HL-60/S4 (cell line): ENCODE results near the gene LZTS3.
"Not testable (repeated sequence)": the region's sequence is repeated elsewhere in the genome, so short reads cannot be mapped to it uniquely, and the experiment has no call there.

Experiments
- in situ Hi-C: fragments of 300-500 bp; cut with MboI; formaldehyde crosslinking; loops from 2 replicates; pipeline ENCODE4 v1.14.3; 2022; ENCODE audit warnings: low sequenced_read_pairs

Gene LZTS3

GRCh38 chr20:3168079-3168828 is 5.1 kb downstream of the LZTS3 start:
- in situ Hi-C loops: no loop called here

DNA sequence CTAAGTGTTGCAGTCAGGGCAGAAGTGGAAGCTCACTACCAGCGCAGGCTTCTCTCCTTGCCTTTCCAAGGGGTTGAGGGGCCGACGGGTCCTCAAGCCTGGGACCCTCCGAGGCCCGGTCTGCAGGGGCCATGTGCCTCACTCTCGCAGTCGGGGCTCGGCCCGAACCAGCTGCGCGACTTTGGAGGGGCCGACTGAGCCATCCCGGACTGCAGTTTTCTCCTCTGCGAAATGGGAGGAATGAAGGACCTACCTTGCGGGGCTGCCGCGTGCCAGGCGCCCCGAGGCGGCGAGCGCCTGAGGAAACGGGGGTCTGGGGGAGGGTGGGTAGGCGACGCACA is 5.6 kb downstream of the LZTS3 start:
- in situ Hi-C loops: no loop called here

DNA sequence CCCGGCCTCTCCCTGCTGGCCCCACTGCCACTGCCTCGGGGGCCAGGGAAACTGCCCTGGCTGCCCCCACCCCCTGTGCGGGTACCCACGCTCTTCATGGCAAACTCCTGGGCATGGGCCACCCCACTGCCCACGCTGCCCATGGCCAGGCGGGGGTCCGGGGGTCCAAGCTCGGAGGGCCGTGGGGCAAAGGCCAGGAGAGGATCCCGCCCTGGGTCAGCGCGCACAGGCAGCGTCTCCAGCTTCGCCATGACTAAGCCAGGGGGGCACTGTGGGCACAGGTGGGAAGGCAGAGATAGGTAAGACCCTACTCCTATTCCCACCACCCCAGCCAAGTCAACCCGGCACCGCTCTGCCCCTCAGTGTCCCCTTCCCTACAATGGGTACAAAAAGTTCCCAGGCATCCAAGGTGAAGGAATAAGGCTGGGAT is 6.4 kb downstream of the LZTS3 start:
- in situ Hi-C loops: no loop called here

DNA sequence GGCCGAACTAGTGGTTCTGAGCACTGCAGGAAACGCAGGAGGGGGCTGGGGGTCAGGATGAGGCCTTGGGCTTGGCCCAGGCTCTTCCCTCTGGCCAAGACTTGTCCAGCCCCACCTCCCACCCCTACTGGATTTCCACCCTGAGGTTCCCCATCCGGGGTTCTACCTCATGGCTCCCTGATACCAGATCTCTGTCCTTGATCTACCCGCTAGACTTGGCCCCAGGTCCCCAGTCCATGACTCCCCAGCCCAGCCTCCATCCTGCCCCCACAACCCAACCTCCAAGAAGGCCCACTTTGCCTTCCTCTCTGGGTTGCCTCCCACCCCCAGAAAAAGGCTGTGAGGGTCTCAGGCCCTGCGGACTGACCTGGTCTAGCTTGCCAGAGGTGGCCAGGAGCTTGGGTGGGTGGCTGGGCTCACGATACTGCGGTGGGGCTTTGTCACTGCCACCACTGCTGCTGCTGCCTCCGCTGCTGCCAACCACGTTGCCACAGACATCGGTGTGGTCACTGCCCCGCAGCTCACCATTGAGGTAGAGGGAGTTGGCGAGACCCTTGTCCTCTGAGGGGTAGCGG is 6.9 kb downstream of the LZTS3 start:
- in situ Hi-C loops: no loop called here

- in situ Hi-C loops: no loop called here
Observed at GRCh38 chr20:3165473-3166337, 7.6 kb downstream of the LZTS3 start.

DNA sequence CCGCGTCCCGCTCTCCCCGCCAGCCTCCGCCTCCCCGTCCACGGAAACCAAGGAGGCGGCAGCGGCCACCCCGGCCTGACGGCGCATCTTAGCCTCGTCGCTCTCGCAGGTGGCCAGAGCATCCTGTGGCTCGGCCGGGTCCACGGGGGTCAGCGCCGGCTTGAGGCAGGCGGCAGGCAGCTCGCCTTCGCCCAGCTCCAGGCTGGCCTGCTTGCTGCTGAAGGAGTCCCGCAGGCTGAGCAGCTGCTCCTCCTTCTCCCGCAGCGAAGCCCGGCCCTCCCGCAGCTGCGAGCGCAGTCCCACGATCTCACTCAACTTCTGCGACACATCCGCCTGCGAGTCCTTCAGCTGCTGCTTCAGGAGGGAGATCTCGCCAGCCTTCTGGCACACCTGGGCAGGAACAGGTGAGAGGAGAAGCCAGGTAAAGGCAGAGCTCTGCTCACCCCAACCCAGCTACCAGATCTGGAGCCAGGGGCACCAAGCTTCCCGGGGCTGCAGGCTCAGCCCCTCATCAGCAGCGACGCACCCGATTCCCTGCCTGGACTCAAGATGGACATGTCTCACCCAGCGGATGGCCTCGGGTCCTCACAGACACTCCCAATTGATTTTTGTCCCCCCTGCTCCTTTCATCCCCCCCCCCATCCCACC is 8.5 kb downstream of the LZTS3 start:
- in situ Hi-C loops: no loop called here

DNA sequence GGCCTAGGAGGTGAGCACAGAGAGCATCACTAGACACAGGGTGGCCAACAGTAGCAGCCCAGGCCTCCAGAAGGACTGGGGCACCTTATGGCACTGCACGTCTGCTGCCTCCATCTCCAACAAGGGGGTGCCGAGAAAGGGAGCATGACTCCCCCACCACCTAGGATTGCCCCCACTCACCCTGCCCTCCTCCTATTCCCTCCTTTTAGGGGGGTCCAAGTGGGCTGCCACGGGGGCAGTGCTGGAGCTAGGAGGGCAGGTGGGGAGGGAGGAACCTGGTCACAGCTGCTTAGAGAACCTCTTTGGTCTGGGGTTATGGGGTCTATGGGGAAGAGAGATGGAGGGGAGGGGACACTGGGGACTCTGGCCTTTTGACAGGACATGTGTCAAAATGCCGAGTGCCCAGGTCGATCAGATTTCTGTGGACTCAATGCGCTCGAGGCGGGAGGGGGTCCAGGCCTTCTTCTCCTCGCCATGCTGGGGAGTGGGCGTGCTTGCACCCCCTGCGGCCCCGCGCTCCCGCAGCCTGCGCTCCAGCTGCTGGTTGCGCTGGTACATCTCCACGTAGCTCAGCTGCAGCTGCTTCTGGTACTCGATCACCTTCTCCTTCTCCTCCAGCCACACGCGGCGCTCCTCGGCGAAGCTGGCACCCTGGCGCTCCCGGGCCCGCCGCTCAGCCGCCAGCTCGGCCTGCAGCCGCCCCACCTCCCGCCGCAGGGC is 9.1 kb downstream of the LZTS3 start:
- in situ Hi-C loops: no loop called here

GRCh38 chr20:3163099-3164042 is 10.0 kb downstream of the LZTS3 start:
- in situ Hi-C loops: no loop called here

GRCh38 chr20:3162080-3162611 is 11.2 kb downstream of the LZTS3 start:
- in situ Hi-C loops: no loop called here

GRCh38 chr20:3161316-3162079 is 11.9 kb downstream of the LZTS3 start:
- in situ Hi-C loops: no loop called here

DNA sequence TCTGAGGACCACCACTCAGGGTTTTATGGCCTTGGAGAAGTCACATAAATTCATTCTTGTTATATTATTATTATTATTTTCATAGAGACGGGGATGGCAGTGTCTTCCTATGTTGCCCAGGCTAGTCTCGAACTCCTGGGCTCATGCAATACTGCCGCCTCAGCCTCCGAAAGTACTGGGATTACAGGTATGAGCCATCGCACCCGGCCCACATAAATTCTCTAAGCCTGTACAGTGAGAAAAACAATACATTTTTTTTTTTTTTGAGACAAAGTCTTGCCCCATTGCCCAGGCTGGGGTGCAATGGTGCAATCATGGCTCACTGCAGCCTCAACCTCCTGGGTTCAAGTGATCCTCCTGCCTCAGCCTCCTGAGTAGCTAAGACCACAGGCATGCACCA is 12.9 kb downstream of the LZTS3 start:
- in situ Hi-C loops: no loop called here

DNA sequence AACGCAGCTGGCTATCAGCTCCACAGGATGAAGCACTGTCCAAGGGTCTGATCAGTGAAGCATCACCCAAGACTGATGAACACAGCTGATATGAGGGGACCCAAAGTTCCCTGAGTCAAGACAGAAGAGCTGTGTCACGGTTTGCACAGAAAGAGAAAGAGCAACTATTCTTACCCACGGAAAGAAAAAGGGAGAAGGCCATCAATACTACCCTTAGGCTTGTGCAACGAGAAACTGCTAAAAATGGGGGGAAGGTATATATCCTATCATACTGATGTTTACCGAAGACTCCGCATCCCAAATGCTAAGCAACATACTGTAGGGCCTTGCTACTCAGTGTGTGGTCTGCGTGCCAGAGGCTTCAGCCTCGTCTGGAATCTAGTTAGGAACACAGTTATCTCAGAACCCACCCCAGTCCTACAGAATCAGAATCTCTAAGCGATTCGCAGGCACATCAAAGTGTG is 14.3 kb downstream of the LZTS3 start:
- in situ Hi-C loops: no loop called here

DNA sequence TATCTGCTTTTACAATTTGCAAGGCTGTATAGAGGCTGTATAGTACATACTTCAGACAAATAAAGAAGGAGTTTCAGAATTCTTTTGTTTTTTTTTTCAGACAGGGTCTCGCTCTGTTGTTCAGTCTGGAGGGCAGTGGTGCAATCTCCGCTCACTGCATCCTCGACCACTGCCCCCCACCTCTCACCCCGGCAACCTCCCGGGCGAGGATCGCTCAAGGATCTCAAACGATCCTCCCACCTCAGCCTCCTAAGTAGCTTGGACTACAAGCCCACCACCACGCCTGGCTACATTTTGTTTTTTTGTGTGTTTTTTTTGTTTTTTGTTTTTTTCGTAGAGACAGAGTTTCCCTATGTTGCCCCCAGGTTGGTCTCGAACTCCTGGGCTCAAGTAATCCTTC is 15.5 kb downstream of the LZTS3 start:
- in situ Hi-C loops: no loop called here

DNA sequence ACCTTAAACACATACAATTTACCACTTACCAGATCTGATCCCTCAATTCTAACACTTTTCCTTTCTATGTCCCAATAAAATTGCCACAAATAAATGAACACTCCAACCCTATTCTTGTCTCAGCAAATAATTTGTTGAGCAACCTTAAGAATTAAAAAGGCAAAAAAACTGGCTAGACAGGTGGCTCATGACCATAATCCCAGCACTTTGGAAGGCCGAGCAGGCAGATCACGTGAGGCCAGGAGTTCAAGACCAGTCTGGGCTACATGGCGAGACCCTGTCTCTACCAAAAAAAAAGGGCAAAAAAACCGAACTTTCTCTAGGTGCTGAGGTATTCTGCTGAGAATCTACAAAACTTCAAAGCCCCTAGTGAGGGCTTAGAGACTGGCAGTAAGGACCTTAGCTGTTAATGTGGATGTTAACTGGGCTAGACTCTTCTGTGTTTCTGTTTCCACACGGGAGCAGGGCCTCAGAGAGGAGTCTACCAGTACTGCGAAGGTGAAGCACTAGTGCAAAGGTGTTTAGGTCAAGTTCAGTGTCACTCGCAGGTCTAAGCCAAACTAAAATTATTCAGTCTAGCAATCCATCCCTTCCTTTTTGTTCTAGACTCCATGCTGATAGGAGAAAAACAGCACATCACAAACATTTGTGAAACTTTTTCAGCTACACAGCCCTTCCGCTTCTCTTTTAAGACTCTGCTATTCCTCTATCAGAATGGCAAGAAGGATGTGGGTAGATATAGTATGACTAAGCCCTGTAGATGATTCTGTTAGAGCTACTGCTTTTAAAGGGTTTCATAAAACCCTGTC is 16.3 kb downstream of the LZTS3 start:
- in situ Hi-C loops: no loop called here

DNA sequence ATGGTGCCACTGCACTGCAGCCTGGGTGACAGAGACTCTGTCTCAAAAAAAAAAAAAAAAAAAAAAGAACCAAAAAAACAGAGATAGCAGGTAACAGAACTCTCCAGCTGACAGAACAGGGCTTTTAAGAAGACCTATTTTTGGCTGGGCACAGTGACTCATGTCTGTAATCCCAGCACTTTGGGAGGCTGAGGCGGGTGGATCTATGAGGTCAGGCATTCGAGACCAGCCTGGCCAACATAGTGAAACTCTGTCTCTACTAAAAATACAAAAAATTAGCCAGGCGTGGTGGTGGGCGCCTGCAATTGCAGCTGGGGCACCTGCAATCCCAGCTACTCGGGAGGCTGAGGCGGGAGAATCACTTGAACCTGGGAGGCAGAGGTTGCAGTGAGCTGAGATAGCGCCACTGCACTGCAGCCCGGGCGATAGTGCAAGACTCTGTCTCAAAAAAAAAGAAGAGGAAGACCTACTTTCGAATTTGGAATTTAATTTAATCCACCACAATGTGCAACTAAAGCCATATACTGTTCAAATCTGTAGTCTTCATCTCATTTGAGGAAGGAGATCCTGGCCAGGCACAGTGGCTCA is 21.2 kb downstream of the LZTS3 start:
- in situ Hi-C loops: not testable (repeated sequence)

GRCh38 chr20:3150908-3151307 is 22.4 kb downstream of the LZTS3 start:
- in situ Hi-C loops: no loop called here

DNA sequence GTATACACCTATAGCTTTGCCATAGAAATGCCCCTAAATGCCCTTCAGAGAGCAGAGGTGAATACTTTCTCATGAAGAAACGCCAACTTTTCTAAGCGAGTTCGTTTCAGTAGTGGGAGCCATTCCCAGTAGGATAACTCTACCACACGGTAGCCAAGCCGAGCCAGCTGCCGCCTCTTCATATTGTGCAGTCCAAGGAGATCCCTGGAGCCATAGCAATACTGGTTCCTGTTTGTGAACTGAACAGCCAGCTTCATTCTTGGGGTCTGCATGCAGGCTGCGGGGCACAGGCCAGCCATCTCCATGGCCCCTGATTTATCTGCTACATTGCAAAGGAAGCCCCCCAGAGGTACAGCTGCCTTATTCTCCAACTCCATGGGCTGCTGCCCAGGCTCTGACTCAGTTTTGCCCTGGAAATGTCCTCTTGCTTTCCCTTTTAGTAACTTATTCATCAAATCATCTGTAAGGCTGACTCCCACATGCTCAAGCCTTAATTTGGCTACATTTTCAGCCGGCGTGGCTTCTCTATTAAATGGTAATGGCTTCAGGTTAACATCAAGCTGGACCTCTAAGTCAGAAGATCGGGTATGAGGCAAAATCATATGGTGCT is 26.5 kb downstream of the LZTS3 start:
- in situ Hi-C loops: no loop called here
